SK-N-MC (cell line): ENCODE data around the gene CLEC18C.
"Not testable (repeated sequence)": the region's sequence is repeated elsewhere in the genome, so short reads cannot be mapped to it uniquely, and the experiment has no call there.

Source experiments
- EZH2 ChIP-seq: fragments of 200-600 bp; sonication (generic); IDR thresholded peaks from one replicate; pipeline ENCODE4 v1.6.1; 2017; ENCODE audit warnings: antibody characterized with exemption
- FOXP2 ChIP-seq: optimal IDR thresholded peaks from 2 replicates; pipeline ENCODE3; 2011; ENCODE audit warnings: mild to moderate bottlenecking, moderate library complexity; ENCODE audit not compliant: insufficient read depth; ENCODE audit errors: extremely low read length, control extremely low read depth
- POLR2AphosphoS5 ChIP-seq: IDR thresholded peaks from 2 replicates; pipeline ENCODE4 v1.6.1; 2012; ENCODE audit warnings: mild to moderate bottlenecking, low read depth, low read length, borderline replicate concordance

GRCh38 chr16:70206382-70206781 is 32.8 kb downstream of the CLEC18C start:
- not testable (repeated sequence) for TF ChIP-seq EZH2, POLR2AphosphoS5, FOXP2
